SK-N-MC (cell line): Measurements from ENCODE around the gene RUVBL1.
"Not testable (repeated sequence)": the region's sequence is repeated elsewhere in the genome, so short reads cannot be mapped to it uniquely, and the experiment has no call there.

Experiments used
- DNase-seq: peaks from one replicate; pipeline ENCODE4 v3.0.0-alpha.2; 2011; ENCODE audit warnings: low read depth, low spot score
- H3K27ac ChIP-seq: fragments of 200-600 bp; sonication (generic); 2 replicates; pipeline ENCODE4 v1.5.1; 2016; ENCODE audit warnings: mixed run types
- H3K36me3 ChIP-seq: fragments of 200-600 bp; sonication (generic); 2 replicates; pipeline ENCODE4 v1.6.1; 2017; ENCODE audit warnings: antibody characterized with exemption, low read length, mixed read lengths; ENCODE audit not compliant: insufficient read depth
- H3K4me3 ChIP-seq: fragments of 200-600 bp; sonication (generic); 2 replicates; pipeline ENCODE4 v1.5.1; 2016
- H3K9ac ChIP-seq: fragments of 200-600 bp; sonication (generic); 2 replicates; pipeline ENCODE4 v1.8.0; 2017; ENCODE audit warnings: mixed run types, mixed read lengths; ENCODE audit not compliant: insufficient read length
- H3K9me3 ChIP-seq: fragments of 200-600 bp; sonication (generic); 2 replicates; pipeline ENCODE4 v1.6.1; 2017; ENCODE audit warnings: low read depth, mild to moderate bottlenecking, antibody characterized with exemption, low read length, moderate library complexity, mixed read lengths
- EZH2 ChIP-seq: fragments of 200-600 bp; sonication (generic); IDR thresholded peaks from one replicate; pipeline ENCODE4 v1.6.1; 2017; ENCODE audit warnings: antibody characterized with exemption
- FOXP2 ChIP-seq: optimal IDR thresholded peaks from 2 replicates; pipeline ENCODE3; 2011; ENCODE audit warnings: mild to moderate bottlenecking, moderate library complexity; ENCODE audit not compliant: insufficient read depth; ENCODE audit errors: extremely low read length, control extremely low read depth
- POLR2AphosphoS5 ChIP-seq: IDR thresholded peaks from 2 replicates; pipeline ENCODE4 v1.6.1; 2012; ENCODE audit warnings: mild to moderate bottlenecking, low read depth, low read length, borderline replicate concordance

RUVBL1 gene

GRCh38 chr3:128160661-128161060, 37.0 kb upstream of the RUVBL1 start:
- H3K9me3 ChIP-seq: no peaks in the 10 kb centered on the region
- H3K36me3 ChIP-seq: peaks cover 29% of the 10 kb centered on the region
- H3K9ac ChIP-seq: no peak overlapping the region
- H3K4me3 ChIP-seq: no peak overlapping the region
- TF ChIP-seq EZH2: no peak
- no peak for TF ChIP-seq FOXP2
- no peak for TF ChIP-seq POLR2AphosphoS5
- no peak for DNase-seq
- no peak overlapping the region for H3K27ac ChIP-seq

DNA sequence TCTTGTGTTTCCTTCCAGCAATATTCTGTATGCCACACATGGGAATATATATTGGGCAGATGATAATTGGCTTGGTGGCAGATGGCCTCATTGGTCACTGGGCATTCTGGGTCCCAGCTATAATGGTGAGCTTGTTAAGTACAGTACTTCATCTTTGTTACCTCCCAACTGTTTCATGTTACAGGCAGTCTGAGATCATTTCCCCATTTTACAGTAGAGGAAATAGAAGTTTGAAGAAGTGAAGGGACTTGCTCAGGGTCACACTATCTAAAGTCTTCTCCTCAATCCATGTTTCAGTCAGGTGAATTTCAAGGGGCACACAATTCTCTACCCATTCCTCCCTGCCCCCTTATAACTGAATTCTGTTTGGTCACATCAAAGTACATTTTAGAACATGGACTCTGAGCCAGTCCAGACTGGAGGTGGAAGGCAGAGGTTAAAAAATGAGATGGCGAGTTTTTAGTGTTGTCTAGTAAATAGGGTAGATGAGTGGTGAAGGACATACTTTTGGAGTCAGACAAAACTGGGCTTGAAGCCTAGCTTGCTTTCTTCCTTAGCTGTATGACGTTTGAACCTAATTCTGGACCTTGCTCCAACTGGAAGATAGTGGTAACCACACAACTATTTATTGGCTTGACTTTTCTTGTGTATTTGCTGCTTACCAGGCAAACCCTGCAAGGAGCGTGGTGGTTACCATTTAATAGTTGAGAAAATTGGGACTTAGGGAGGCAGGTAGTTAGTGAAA, 32.2 kb upstream of the RUVBL1 start:
- no peak overlapping the region for H3K27ac ChIP-seq
- DNase-seq: no peak
- H3K9me3 ChIP-seq: no peaks in the 10 kb centered on the region
- no peak overlapping the region for H3K4me3 ChIP-seq
- TF ChIP-seq EZH2: no peak
- no peak for TF ChIP-seq POLR2AphosphoS5
- no peak for TF ChIP-seq FOXP2
- H3K9ac ChIP-seq: no peak overlapping the region
- peaks cover 33% of the 10 kb centered on the region for H3K36me3 ChIP-seq

- H3K9me3 ChIP-seq, H3K27ac ChIP-seq, DNase-seq: not testable (repeated sequence)
- Histone ChIP-seq H3K4me3 (peak overlapping the region; percentile 88), H3K9ac (peak overlapping the region; percentile 81), H3K36me3 (peaks cover 33% of the 10 kb centered on the region)
Measured at GRCh38 chr3:128154354-128154753, 30.7 kb upstream of the RUVBL1 start.

GRCh38 chr3:128153156-128154041, 29.8 kb upstream of the RUVBL1 start, which contains the start of gene EEFSEC:
Gene EEFSEC (plus strand): TSS chr3:128153481. CDS start chr3:128153508, 27 bp downstream.
- H3K36me3 ChIP-seq: peaks cover 31% of the 10 kb centered on the region
- H3K9me3 ChIP-seq: no peaks in the 10 kb centered on the region
- H3K4me3 ChIP-seq: peak within 1 kb of the TSS; percentile 88
- peak within 1 kb of the TSS; percentile 58; the same call in 1 of the 2 replicates for H3K27ac ChIP-seq
- H3K9ac ChIP-seq: peak within 1 kb of the TSS; percentile 81
- TF ChIP-seq EZH2: no peak
- peak; percentile 80; the same call in 1 of the 2 replicates for TF ChIP-seq POLR2AphosphoS5
- TF ChIP-seq FOXP2: no peak
- DNase-seq: peak; percentile 69

- H3K9ac ChIP-seq: peak overlapping the region; percentile 81
- H3K27ac ChIP-seq: peak overlapping the region; percentile 58; the same call in 1 of the 2 replicates
- TF ChIP-seq POLR2AphosphoS5 (no peak), FOXP2 (no peak), EZH2 (no peak)
- peak overlapping the region; percentile 88 for H3K4me3 ChIP-seq
- peaks cover 23% of the 10 kb centered on the region for H3K36me3 ChIP-seq
- DNase-seq: no peak
- H3K9me3 ChIP-seq: no peaks in the 10 kb centered on the region
Measured at GRCh38 chr3:128152419-128153155, 29.0 kb upstream of the RUVBL1 start.

GRCh38 chr3:128151758-128152274, 28.2 kb upstream of the RUVBL1 start:
- H3K9me3 ChIP-seq: no peaks in the 10 kb centered on the region
- TF ChIP-seq POLR2AphosphoS5 (no peak), FOXP2 (no peak), EZH2 (no peak)
- H3K27ac ChIP-seq: no peak overlapping the region
- H3K9ac ChIP-seq: no peak overlapping the region
- no peak overlapping the region for H3K4me3 ChIP-seq
- H3K36me3 ChIP-seq: peaks cover 15% of the 10 kb centered on the region
- DNase-seq: no peak

DNA sequence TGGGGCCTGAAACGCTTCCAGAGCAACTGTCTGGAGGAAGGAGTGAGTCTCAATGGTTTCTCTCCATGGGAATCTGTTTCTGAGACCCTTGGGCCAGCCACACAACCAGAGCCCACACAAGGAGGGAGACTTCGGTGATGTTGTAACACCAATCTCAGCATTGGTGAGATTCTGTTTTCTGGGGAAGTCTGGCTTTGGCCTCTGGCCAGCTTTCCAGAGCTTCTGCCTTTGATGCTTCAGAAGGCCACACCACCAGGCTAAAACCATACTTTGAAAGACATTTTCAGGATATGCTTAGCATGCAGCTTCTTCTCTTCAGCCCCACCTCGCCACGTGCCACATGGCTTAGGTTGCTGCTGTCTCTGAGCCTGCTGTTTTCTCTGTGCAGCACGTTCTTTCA, 26.0 kb upstream of the RUVBL1 start:
- H3K9me3 ChIP-seq: no peaks in the 10 kb centered on the region
- no peak overlapping the region for H3K4me3 ChIP-seq
- TF ChIP-seq POLR2AphosphoS5: no peak
- no peak for TF ChIP-seq FOXP2
- no peak for TF ChIP-seq EZH2
- H3K9ac ChIP-seq: no peak overlapping the region
- H3K27ac ChIP-seq: no peak overlapping the region
- H3K36me3 ChIP-seq: no peaks in the 10 kb centered on the region
- DNase-seq: no peak

GRCh38 chr3:128146201-128146600, 22.6 kb upstream of the RUVBL1 start:
- Histone ChIP-seq H3K9me3 (no peaks in the 10 kb centered on the region), H3K9ac (no peak overlapping the region), H3K27ac (no peak overlapping the region), H3K4me3 (no peak overlapping the region), H3K36me3 (no peaks in the 10 kb centered on the region)
- no peak for DNase-seq
- TF ChIP-seq FOXP2 (no peak), POLR2AphosphoS5 (no peak), EZH2 (no peak)
